A549 (cell line): ENCODE data around the gene OPN1LW. TPM values are rescaled to one million over a fixed set of nuclear protein-coding genes. Genes with fewer than 3 reads are reported as not detected.

Experiments used
- ATAC-seq, 2 experiments: fragments of 200-7000 bp in 1 of 2; fragments of >200 bp in 1 of 2; cut with Nextera tagmentation in 1 of 2; cut with Tn5 transposase in 1 of 2; 3 replicates each; pipeline versions ENCODE4 v1.8.0 to v1.9.1; 2018 to 2020; ENCODE audit warnings: mild to moderate bottlenecking in 1 of 2, moderate library complexity in 1 of 2
- CTCF ChIA-PET: fragments of 300-600 bp; sonication (Branson Sonifier 250); formaldehyde crosslinking; extraction: SDS; loops from one replicate; lab custom pipeline; 2021; ENCODE audit warnings: antibody characterized with exemption, inconsistent platforms; lab: Yijun Ruan, JAX
- POLR2A ChIA-PET: fragments of 350-600 bp; formaldehyde crosslinking; extraction: SDS; loops from one replicate; lab custom pipeline; 2021; ENCODE audit warnings: antibody characterized with exemption, inconsistent platforms; lab: Yijun Ruan, JAX
- DNase-seq, 2 experiments: peaks; one replicate each; pipeline versions ENCODE4 v3.0.0 to v3.0.0-alpha.2; 2011 to 2016; ENCODE audit warnings: low read depth in 1 of 2, low spot score in 1 of 2
- FAIRE-seq: peaks from 2 replicates; lab custom pipeline; 2011; peaks lifted over from hg19 to GRCh38; lab: Jason Lieb, UNC
- H3K27ac ChIP-seq, 2 experiments: fragments of >200 bp; sonication (Bioruptor Twin); formaldehyde crosslinking; 3 replicates each; pipeline ENCODE4 v1.5.1; 2016 to 2017
- H3K4me1 ChIP-seq: fragments of >200 bp; sonication (Bioruptor Twin); formaldehyde crosslinking; 3 replicates; pipeline ENCODE4 v1.6.1; 2016
- H3K4me2 ChIP-seq: fragments of >200 bp; sonication (Bioruptor Twin); formaldehyde crosslinking; 3 replicates; pipeline ENCODE4 v1.6.1; 2016
- H3K4me3 ChIP-seq: fragments of >200 bp; sonication (Bioruptor Twin); formaldehyde crosslinking; 3 replicates; pipeline ENCODE4 v1.5.1; 2016
- H3K9me3 ChIP-seq: fragments of >200 bp; sonication (Bioruptor Twin); formaldehyde crosslinking; 3 replicates; pipeline ENCODE4 v1.6.1; 2016
- ATOH8 ChIP-seq: fragments of 250-450 bp; sonication (Bioruptor Pico); IDR thresholded peaks from 2 replicates; pipeline ENCODE4 v1.5.0; 2020; ENCODE audit warnings: low read depth, mild to moderate bottlenecking, moderate library complexity
- BHLHE40 ChIP-seq: IDR thresholded peaks from 2 replicates; pipeline ENCODE4 v1.6.1; 2012; ENCODE audit warnings: low read depth, low read length, inconsistent platforms
- CEBPB ChIP-seq, 2 experiments: fragments of >200 bp in 1 of 2; sonication (Bioruptor Twin) in 1 of 2; formaldehyde crosslinking in 1 of 2; IDR thresholded peaks; 2 replicates each; pipeline ENCODE4 v1.6.1; 2012 to 2016
- EHMT2 ChIP-seq: fragments of 200-600 bp; sonication (generic); IDR thresholded peaks from 2 replicates; pipeline ENCODE4 v1.6.1; 2016; ENCODE audit warnings: antibody characterized with exemption, low read depth, mild to moderate bottlenecking, moderate library complexity
- ELK1 ChIP-seq: fragments of 150-350 bp; IDR thresholded peaks from 2 replicates; pipeline ENCODE4 v1.6.1; 2014; ENCODE audit warnings: low read depth, mild to moderate bottlenecking, low read length
- FOSL2 ChIP-seq, 2 experiments: fragments of 450-650 bp in 1 of 2; fragments of >200 bp in 1 of 2; sonication (Bioruptor Twin) in 1 of 2; formaldehyde crosslinking; IDR thresholded peaks; 2 replicates each; pipeline versions ENCODE4 v1.5.0 to v1.6.1; 2016 to 2020; ENCODE audit warnings: mild to moderate bottlenecking in 1 of 2, moderate library complexity in 1 of 2
- FOXS1 ChIP-seq: fragments of 250-450 bp; sonication (Bioruptor Pico); IDR thresholded peaks from 2 replicates; pipeline ENCODE4 v1.5.0; 2020; ENCODE audit warnings: mild to moderate bottlenecking, moderate library complexity
- HEYL ChIP-seq: fragments of 250-450 bp; sonication (Bioruptor Pico); IDR thresholded peaks from 2 replicates; pipeline ENCODE4 v1.8.0; 2021; ENCODE audit warnings: mild to moderate bottlenecking, moderate library complexity
- HOXA7 ChIP-seq: fragments of 250-450 bp; sonication (Bioruptor Pico); IDR thresholded peaks from 2 replicates; pipeline ENCODE4 v1.5.0; 2020; ENCODE audit warnings: mild to moderate bottlenecking, moderate library complexity
- HOXB13 ChIP-seq: fragments of 250-450 bp; sonication (Bioruptor Pico); IDR thresholded peaks from 2 replicates; pipeline ENCODE4 v1.5.0; 2020; ENCODE audit warnings: low read depth, mild to moderate bottlenecking, moderate library complexity
- JUNB ChIP-seq: fragments of >200 bp; sonication (Bioruptor Twin); formaldehyde crosslinking; IDR thresholded peaks from 2 replicates; pipeline ENCODE4 v1.6.1; 2016
- MAFK ChIP-seq: fragments of 450-650 bp; IDR thresholded peaks from 2 replicates; pipeline ENCODE4 v1.6.1; 2014; ENCODE audit not compliant: partially characterized antibody
- NFE2L2 ChIP-seq: fragments of 150-350 bp; conservative IDR thresholded peaks from 2 replicates; pipeline ENCODE4 v1.6.1; 2014; ENCODE audit warnings: low read length
- POLR2A ChIP-seq: IDR thresholded peaks from 2 replicates; pipeline ENCODE4 v1.6.1; 2012; ENCODE audit warnings: mild to moderate bottlenecking, low read length
- TP53 ChIP-seq: fragments of 250-450 bp; sonication (Bioruptor Pico); IDR thresholded peaks from 2 replicates; pipeline ENCODE4 v1.5.0; 2021; ENCODE audit warnings: mild to moderate bottlenecking, moderate library complexity
- ZFP36 ChIP-seq: fragments of 450-650 bp; IDR thresholded peaks from 2 replicates; pipeline ENCODE4 v1.6.1; 2014; ENCODE audit warnings: borderline replicate concordance; ENCODE audit not compliant: partially characterized antibody
- ZNF302 ChIP-seq: fragments of 250-450 bp; sonication (Bioruptor Pico); IDR thresholded peaks from 2 replicates; pipeline ENCODE4 v1.9.0; 2021; ENCODE audit warnings: inconsistent platforms, mild to moderate bottlenecking, moderate library complexity
- WGBS: methylation state at CpG from one replicate; pipeline ENCODE4 v1.1.6; 2017; ENCODE audit errors: missing lambda C conversion rate; 5-methylcytosine and 5-hydroxymethylcytosine counted together
- polyA plus RNA-seq, 4 experiments: library from polyadenylated mRNA; depleted of rRNA in 3 of 4; stranded (reverse); fragments of >200 nt; fragmentation: RNase III in 1 of 4; extraction: RNeasy Plus Mini Kit Qiagen cat#74134 plus additional on column Dnase treatment in 1 of 4; gene quantifications; 2 replicates in 3 of 4; 3 replicates in 1 of 4; pipeline ENCODE4 v1.2.3, GENCODE V29; 2011 to 2017
- TF ChIP-seq, protein P1 (sequence below): IDR thresholded peaks from 2 replicates; pipeline ENCODE4 v1.6.1; 2012; ENCODE audit warnings: low read depth, borderline replicate concordance
- TF ChIP-seq, protein P2 (sequence below): fragments of 450-650 bp; IDR thresholded peaks from 2 replicates; pipeline ENCODE4 v1.6.1; 2014; ENCODE audit warnings: antibody characterized with exemption
- TF ChIP-seq, protein P3 (sequence below): fragments of >200 bp; sonication (Bioruptor Twin); formaldehyde crosslinking; IDR thresholded peaks from 2 replicates; pipeline ENCODE4 v1.6.1; 2016

The OPN1LW gene
- polyA plus RNA-seq, 2 of the 4 experiments (the other 2 are of a cell fraction), result not detected

DNA sequence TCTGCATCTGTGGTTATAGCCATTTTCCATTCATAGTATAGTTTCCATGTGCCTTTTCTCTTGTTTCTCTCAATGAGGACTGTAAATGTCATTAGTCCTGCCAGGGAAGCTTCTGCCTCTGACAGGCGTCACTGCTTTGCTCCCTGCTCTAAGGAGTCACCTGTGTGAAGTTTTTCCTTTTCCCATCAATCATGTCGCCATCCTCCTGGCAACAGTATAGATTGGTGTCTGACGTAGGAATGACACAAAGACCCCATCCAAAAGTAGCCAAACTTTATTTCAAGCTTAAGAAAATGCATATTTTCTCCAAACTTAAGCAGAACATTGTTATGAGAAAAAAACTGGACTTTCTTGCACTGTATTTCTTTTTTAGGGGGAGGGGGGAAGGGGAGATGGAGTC is 23.5 kb upstream of the OPN1LW start:
- Histone ChIP-seq H3K9me3 (no peaks in the 10 kb centered on the region), H3K4me3 (no peak overlapping the region), H3K27ac (no peak overlapping the region), H3K4me1 (no peaks in the 10 kb centered on the region), H3K4me2 (no peak overlapping the region)
- TF ChIP-seq, protein P1, sequence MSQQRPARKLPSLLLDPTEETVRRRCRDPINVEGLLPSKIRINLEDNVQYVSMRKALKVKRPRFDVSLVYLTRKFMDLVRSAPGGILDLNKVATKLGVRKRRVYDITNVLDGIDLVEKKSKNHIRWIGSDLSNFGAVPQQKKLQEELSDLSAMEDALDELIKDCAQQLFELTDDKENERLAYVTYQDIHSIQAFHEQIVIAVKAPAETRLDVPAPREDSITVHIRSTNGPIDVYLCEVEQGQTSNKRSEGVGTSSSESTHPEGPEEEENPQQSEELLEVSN, result no peak
- no peak for TF ChIP-seq POLR2A
- no peak for TF ChIP-seq HEYL (CRISPR knock-in tag)
- TF ChIP-seq JUNB, result no peak
- TF ChIP-seq MAFK, result no peak
- no peak for TF ChIP-seq HOXB13 (CRISPR knock-in tag)
- no peak for TF ChIP-seq TP53
- 94% methylated on average over 3 of the region's 3 CpGs for WGBS
- ChIA-PET POLR2A (interaction anchor here (0.7 kb wide), 1 partner anchor 80 kb away, joined by 3 read pairs; no protein-coding TSS in a partner anchor), CTCF (interaction anchor here (1.0 kb wide), 1 partner anchor 188 kb away, joined by 3 read pairs; no protein-coding TSS in a partner anchor)
- DNase-seq (no peak), FAIRE-seq (no peak), ATAC-seq (no peak)

GRCh38 chrX:154121207-154121606 is 22.8 kb upstream of the OPN1LW start:
- ChIA-PET CTCF (interaction anchor here (1.0 kb wide), 1 partner anchor 187 kb away, joined by 3 read pairs; no protein-coding TSS in a partner anchor), POLR2A (no interaction called here)
- WGBS, result 81% methylated on average over 4 of the region's 4 CpGs

GRCh38 chrX:154121961-154122360 is 22.1 kb upstream of the OPN1LW start:
- TF ChIP-seq HOXB13 (CRISPR knock-in tag), result no peak
- no peak for TF ChIP-seq HEYL (CRISPR knock-in tag)
- no peak for TF ChIP-seq HOXA7 (CRISPR knock-in tag)
- TF ChIP-seq ELK1, result no peak
- no peak for TF ChIP-seq ZNF302 (CRISPR knock-in tag)
- TF ChIP-seq, protein P2, sequence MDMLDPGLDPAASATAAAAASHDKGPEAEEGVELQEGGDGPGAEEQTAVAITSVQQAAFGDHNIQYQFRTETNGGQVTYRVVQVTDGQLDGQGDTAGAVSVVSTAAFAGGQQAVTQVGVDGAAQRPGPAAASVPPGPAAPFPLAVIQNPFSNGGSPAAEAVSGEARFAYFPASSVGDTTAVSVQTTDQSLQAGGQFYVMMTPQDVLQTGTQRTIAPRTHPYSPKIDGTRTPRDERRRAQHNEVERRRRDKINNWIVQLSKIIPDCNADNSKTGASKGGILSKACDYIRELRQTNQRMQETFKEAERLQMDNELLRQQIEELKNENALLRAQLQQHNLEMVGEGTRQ, result no peak
- FAIRE-seq (no peak), DNase-seq (no peak), ATAC-seq (no peak)
- CTCF ChIA-PET, result no interaction called here
- Histone ChIP-seq H3K4me3 (no peak overlapping the region), H3K27ac (no peak overlapping the region), H3K9me3 (no peaks in the 10 kb centered on the region), H3K4me2 (no peak overlapping the region), H3K4me1 (no peaks in the 10 kb centered on the region)
- WGBS, result 78% methylated on average over 10 of the region's 11 CpGs
- POLR2A ChIA-PET, result no interaction called here

More at GRCh38 chrX:154121207-154121606, 22.8 kb upstream of the OPN1LW start:
- no peak for FAIRE-seq
- Histone ChIP-seq H3K27ac (no peak overlapping the region), H3K4me1 (no peaks in the 10 kb centered on the region), H3K4me3 (no peak overlapping the region), H3K4me2 (no peak overlapping the region), H3K9me3 (no peaks in the 10 kb centered on the region)
- TF ChIP-seq, protein P3, sequence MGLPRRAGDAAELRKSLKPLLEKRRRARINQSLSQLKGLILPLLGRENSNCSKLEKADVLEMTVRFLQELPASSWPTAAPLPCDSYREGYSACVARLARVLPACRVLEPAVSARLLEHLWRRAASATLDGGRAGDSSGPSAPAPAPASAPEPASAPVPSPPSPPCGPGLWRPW, result no peak
- TF ChIP-seq CEBPB (IDR thresholded peaks at IDR 0.05) (no peak), FOXS1 (CRISPR knock-in tag) (no peak), BHLHE40 (no peak), MAFK (no peak), NFE2L2 (no peak), EHMT2 (no peak), HEYL (CRISPR knock-in tag) (no peak), ATOH8 (CRISPR knock-in tag) (no peak), HOXB13 (CRISPR knock-in tag) (no peak), FOSL2 (IDR thresholded peaks at IDR 0.05) (no peak), FOSL2 (CRISPR knock-in tag; IDR thresholded peaks at IDR 0.05) (no peak), ZFP36 (no peak)
- TF ChIP-seq, protein P2, result no peak
- DNase-seq, result no peak
- ATAC-seq, result no peak
